DOHH2 (cell line): Measurements from ENCODE around the gene RCAN2.

Source experiments
- EZH2phosphoT487 ChIP-seq: fragments of 200-600 bp; sonication (generic); IDR thresholded peaks from 2 replicates; pipeline ENCODE4 v1.6.1; 2017; ENCODE audit warnings: borderline replicate concordance, mild to moderate bottlenecking, antibody characterized with exemption, low read length, moderate library complexity, mixed read lengths
- TF ChIP-seq, protein P1 (sequence below): fragments of 200-600 bp; sonication (generic); IDR thresholded peaks from one replicate; pipeline ENCODE4 v1.5.1; 2014; ENCODE audit warnings: antibody characterized with exemption, mild to moderate bottlenecking, low read depth, low read length; ENCODE audit not compliant: poor library complexity, severe bottlenecking

DNA sequence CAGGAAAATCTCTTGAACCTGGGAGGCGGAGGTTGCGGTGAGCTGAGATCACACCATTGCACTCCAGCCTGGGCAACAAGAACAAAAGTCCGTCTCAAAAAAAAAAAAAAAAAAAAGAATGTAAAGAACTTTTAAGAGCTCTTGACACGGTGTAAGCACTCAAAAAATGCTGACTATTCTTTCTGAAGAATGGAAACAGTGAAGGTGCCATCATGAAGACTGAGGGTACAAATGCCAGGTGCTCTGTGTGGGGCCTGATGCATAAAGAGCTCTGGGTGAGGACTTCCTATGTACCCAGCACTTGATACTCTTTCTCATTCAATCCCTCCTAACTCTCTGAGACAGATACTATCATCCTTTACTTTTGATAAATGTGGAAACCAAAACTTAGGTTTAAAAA lies 275.5 kb downstream of the RCAN2 start:
- TF ChIP-seq, protein P1, sequence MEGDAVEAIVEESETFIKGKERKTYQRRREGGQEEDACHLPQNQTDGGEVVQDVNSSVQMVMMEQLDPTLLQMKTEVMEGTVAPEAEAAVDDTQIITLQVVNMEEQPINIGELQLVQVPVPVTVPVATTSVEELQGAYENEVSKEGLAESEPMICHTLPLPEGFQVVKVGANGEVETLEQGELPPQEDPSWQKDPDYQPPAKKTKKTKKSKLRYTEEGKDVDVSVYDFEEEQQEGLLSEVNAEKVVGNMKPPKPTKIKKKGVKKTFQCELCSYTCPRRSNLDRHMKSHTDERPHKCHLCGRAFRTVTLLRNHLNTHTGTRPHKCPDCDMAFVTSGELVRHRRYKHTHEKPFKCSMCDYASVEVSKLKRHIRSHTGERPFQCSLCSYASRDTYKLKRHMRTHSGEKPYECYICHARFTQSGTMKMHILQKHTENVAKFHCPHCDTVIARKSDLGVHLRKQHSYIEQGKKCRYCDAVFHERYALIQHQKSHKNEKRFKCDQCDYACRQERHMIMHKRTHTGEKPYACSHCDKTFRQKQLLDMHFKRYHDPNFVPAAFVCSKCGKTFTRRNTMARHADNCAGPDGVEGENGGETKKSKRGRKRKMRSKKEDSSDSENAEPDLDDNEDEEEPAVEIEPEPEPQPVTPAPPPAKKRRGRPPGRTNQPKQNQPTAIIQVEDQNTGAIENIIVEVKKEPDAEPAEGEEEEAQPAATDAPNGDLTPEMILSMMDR = no peak
- no peak for TF ChIP-seq EZH2phosphoT487
